IgD-negative memory B cell (primary cell): Measurements from ENCODE around the gene TMEM161A. TPM values are rescaled to one million over a fixed set of nuclear protein-coding genes. Genes with fewer than 3 reads are reported as not detected.
A peak's percentile ranks its signal among the peaks of the same experiment; 100 is the strongest.
"Not testable (repeated sequence)": the region's sequence is repeated elsewhere in the genome, so short reads cannot be mapped to it uniquely, and the experiment has no call there.

ENCODE experiments used
- H3K27ac Mint-ChIP-seq, 3 donors: one replicate each; pipeline ENCODE4 v1.8.0; 2020 to 2022; ENCODE audit warnings: mild to moderate bottlenecking in 3 of 3, mixed read lengths in 3 of 3, moderate library complexity in 1 of 3
- H3K27me3 Mint-ChIP-seq: one replicate; pipeline ENCODE4 v1.8.0; 2021; ENCODE audit warnings: mixed read lengths
- H3K36me3 Mint-ChIP-seq: one replicate; pipeline ENCODE4 v1.8.0; 2020; ENCODE audit warnings: mild to moderate bottlenecking, mixed read lengths
- H3K4me1 Mint-ChIP-seq, 3 donors: one replicate each; pipeline ENCODE4 v1.8.0; 2020 to 2022; ENCODE audit warnings: mixed read lengths in 3 of 3, mild to moderate bottlenecking in 1 of 3
- H3K4me3 Mint-ChIP-seq, 4 donors: one replicate each; pipeline ENCODE4 v1.8.0; 2020 to 2022; ENCODE audit warnings: mild to moderate bottlenecking in 4 of 4, mixed read lengths in 4 of 4, moderate library complexity in 3 of 4
- H3K9me3 Mint-ChIP-seq, 3 donors: one replicate each; pipeline ENCODE4 v1.8.0; 2020 to 2021; ENCODE audit warnings: mixed read lengths in 3 of 3, mild to moderate bottlenecking in 1 of 3
- polyA plus RNA-seq: library from polyadenylated mRNA; unstranded; fragments of 300-500 nt; fragmentation: Illumina TruSeq; gene quantifications from one replicate; pipeline ENCODE4 v1.2.3, GENCODE V29; 2021

TMEM161A gene
- polyA plus RNA-seq, 1 donor from 2014 or later, result 18.5 TPM

DNA sequence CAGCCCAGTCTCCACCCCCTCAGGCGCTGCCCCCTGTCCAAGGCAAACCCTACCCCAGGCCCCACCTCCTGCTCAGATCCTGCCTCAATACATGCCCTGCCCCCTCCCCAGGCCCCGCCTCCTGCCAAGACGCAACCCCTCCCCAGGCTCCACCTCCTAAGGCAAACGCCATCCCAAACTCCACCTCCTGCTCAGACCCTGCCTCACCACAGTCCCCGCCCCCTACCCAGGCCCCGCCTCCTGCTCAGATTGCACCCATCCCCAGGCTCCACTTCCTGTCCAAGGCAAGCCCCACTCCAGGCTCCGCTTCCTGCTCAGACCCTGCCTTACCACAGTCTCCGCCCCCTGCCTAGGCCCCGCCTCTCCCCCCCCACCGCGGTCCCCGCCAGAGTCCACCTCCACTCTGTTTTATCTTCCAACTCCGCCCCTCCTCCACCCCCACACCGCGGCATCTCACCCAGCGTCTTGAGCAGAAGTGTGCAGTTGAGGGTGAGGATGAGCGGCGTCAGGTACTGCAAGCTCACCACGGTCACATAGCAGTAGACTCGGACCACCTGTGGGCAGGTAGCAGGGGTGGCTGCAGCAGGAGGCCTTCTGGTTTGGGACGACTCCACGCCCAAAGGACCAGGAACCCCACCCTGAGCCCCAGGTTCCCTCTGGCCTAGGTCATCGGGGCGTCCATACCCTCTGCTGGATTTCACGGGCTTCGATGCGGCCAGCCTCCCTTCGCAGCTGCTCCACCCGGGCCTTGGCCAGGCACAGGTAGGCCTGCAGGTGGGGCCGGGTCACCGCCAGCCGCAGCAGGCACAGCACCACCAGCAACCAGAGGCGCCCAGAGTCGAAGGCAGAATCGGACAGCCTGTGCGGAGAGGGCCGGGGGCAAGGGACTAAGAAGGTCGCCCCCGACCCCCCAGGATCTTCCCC lies 17.7 kb downstream of the TMEM161A start:
- Mint-ChIP-seq H3K9me3 (peaks cover 2 to 11% (median 3%) of the 10 kb centered on the region in 3 donors), H3K27me3 (no peaks in the 10 kb centered on the region), H3K36me3 (peaks cover 8% of the 10 kb centered on the region), H3K27ac (no peak overlapping the region), H3K4me3 (no peak overlapping the region), H3K4me1 (peaks cover 0 to 4% (median 2%) of the 10 kb centered on the region in 3 donors)

DNA sequence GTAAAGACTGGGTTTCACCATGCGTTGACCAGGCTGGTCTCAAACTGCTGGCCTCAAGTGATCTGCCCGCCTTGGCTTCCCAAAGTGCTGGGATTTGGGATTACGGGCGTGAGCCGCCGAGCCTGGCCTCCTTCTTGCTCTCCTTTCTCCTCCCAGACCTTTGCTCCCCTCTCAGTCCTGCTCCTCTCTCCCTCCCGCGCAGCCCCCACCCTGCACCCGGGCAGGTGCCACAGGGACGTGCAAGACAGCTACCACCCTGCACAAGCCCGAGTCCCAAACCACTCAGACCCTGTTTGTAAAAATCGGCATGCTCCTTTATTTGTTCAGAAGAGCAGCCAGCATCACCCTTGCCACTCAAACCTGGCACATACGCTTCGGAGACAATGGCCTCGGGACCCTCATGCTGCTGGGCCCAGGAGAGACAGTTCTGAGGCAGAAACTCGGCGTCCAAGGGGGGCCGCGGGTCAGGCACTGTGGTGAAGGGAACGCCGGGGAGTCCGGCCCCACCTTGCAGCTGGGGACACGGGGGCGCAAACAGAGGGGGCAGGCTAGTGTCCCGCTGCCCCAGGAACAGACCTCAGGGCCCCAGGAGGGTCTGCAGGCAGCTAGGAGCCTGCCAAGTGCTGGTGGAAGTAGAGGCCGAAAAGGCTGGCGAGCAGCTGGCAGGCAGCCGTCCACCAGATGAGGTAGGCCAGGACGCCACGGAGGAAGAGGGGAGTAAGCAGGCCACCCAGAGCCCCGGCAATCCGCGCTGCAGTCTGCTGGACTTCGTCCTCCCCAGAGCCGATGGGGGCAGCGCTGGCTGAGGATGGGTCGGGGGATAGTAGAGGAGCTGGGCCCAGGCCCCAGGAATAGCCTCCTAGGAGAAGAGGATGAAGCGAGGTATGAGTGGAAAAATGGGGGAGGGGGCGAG lies 18.7 kb downstream of the TMEM161A start:
- Mint-ChIP-seq H3K9me3 (peaks cover 2 to 11% (median 3%) of the 10 kb centered on the region in 3 donors), H3K27me3 (no peaks in the 10 kb centered on the region), H3K4me1 (peaks cover 0 to 4% (median 2%) of the 10 kb centered on the region in 3 donors), H3K36me3 (peaks cover 8% of the 10 kb centered on the region), H3K27ac (no peak overlapping the region), H3K4me3 (no peak overlapping the region)

DNA sequence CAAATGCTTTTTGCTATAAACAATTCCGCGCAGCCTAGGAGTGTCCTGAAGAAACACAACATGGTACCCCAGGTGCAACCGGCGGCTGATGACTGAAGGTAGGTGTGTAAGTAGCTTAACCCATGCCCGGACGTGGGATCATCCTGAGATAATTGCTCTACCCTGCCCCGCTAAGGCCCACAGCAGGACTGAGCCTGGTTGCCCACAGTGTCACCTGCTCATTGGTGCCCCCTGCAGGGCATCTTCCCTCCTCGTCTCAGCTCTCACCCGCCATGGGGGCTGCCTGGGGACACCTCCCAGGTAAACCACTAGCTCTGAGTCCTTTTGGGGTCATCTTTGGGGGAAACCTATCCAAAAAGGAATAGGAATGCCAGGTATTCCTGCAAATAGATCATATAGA lies 22.3 kb downstream of the TMEM161A start:
- Mint-ChIP-seq H3K4me1 (peaks cover 9 to 18% (median 12%) of the 10 kb centered on the region in 3 donors), H3K27me3 (no peaks in the 10 kb centered on the region), H3K36me3 (peaks cover 2% of the 10 kb centered on the region), H3K4me3 (no peak overlapping the region), H3K27ac (no peak overlapping the region), H3K9me3 (no peaks in the 10 kb centered on the region)

DNA sequence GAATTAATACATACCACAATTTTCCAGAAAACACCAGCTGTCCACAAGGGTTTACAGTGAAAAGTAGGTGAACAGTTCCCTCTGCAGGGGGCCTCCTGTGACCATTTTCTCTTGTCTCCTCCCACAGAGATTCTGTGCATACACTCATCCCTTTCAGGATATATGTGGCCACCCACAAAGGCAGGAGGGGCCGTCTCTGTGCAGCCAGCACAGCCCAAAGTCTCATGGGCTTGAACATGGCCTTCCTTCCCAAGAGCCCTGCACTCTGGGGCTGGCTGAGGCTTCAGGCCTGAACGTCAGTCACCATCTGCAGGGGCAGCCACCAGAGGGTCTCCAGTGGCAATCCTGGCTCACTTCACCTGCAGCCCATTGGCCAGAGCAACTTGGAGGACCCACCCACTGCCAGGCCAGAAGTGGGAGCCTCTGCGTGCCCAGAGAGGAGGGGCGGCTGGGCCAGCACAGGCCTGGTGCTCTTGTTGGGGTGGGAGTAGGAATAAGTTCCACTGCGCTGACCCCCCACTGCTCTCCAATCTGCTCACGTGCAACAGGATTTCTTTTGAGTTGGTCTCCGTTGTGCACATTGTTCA lies 25.1 kb downstream of the TMEM161A start:
- Mint-ChIP-seq H3K36me3 (peaks cover 2% of the 10 kb centered on the region), H3K27ac (no peak overlapping the region), H3K27me3 (no peaks in the 10 kb centered on the region), H3K4me3 (no peak overlapping the region), H3K9me3 (no peaks in the 10 kb centered on the region), H3K4me1 (peaks cover 12 to 21% (median 14%) of the 10 kb centered on the region in 3 donors)

DNA sequence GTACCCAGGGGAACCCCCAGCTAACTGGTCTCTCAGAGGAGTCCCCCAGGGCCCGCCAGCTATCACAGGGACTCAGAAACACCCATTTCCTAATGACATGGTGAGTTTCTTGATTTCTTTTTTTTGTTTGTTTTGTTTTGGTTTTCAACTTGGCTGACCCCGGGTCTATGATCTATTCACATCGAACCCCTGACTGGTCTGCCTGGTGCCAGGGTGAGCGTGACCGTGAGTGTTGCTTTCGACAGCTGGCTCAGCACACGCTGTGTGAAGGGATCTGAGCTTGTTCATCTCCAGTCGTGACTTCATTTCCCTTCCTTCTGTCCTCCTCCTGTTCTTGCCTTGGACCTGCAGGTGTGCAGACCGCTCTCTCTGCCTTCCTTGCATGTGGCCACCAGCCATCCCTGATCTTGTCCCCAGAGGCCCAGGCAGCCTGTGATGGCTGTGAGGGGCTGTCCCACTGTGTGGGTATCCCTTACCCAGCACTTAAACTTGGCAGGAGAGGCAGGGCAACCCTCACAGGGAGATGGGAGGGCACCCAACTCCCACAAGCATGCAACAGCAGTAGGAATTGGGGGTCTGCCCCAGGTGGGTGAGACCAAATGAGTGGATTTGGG lies 26.2 kb downstream of the TMEM161A start:
- Mint-ChIP-seq H3K36me3 (peaks cover 2% of the 10 kb centered on the region), H3K9me3 (no peaks in the 10 kb centered on the region), H3K4me1 (peaks cover 12 to 21% (median 14%) of the 10 kb centered on the region in 3 donors), H3K27me3 (no peaks in the 10 kb centered on the region), H3K4me3 (peak overlapping the region in 2 of 4 donors; percentile 68 to 73), H3K27ac (peak overlapping the region; percentile 8 to 92 (median 83))

DNA sequence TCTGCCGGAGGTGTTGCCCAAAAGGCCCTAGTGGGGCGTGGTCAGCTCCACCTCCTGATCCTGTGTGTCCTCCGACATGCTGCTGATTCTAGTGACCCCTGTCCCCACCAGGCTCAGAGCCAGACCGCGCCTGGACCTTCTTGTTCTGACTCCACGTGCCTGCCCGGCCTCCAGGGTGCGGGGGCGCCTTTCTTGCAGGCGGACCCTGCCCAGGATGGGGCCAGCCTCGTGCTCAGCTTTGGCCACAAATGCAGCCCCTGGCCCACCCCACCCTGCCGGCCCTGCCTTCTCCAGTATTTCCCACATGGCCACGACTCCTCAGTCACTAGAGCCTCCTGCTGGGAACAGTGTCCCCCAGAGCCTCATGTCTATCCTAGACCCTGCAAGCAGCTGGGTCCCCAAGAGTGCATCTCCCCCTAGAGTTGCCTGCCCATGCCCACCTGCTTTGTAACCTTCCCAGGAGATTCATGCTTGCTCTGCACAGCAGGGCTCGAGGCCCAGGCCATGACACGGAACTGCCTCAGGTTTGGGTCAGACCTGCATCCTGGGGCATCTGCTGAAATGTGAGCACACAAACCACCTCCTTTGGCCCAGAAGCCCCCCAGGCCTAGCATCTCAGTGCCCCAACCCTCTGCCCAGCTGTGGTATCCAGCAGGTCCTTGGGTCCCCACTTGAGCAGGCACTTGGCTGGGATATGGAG lies 27.0 kb downstream of the TMEM161A start:
- Mint-ChIP-seq H3K4me3 (peak overlapping the region in 2 of 4 donors; percentile 57 to 79), H3K27me3 (no peaks in the 10 kb centered on the region), H3K9me3 (no peaks in the 10 kb centered on the region), H3K27ac (no peak overlapping the region), H3K4me1 (peaks cover 12 to 21% (median 14%) of the 10 kb centered on the region in 3 donors), H3K36me3 (peaks cover 2% of the 10 kb centered on the region)

DNA sequence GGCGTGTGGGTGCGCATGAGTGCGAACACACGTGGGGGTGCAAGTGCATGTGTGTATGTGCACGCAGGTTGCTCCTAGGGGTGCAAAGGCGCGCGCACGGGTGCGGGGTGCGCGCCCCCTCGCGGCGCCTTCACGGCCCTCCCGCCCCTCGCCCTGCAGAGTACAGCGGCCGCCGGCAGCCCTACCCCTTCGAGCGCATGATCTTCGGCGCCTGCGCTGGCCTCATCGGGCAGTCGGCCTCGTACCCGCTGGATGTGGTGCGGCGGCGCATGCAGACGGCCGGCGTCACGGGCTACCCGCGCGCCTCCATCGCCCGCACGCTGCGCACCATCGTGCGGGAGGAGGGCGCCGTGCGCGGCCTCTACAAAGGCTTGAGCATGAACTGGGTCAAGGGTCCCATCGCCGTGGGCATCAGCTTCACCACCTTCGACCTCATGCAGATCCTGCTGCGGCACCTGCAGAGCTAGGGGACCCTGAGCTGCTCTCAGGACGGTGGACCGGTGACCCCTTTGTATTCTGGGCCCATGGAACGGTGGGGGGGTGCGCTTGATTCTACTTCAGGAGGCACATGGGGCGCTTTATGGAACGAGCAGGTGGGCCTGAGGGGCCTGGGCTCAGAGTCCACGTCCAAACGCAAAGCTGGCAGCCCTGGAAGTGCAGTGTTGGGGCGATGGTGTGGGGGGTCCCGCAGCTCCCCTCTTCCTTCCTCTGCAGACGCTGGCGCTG lies 27.7 kb downstream of the TMEM161A start:
- Mint-ChIP-seq H3K4me1 (peaks cover 9 to 19% (median 14%) of the 10 kb centered on the region in 3 donors), H3K27ac (no peak overlapping the region), H3K9me3 (no peaks in the 10 kb centered on the region), H3K27me3 (no peaks in the 10 kb centered on the region), H3K4me3 (peak overlapping the region in 1 of 4 donors; percentile 79), H3K36me3 (peaks cover 2% of the 10 kb centered on the region)

DNA sequence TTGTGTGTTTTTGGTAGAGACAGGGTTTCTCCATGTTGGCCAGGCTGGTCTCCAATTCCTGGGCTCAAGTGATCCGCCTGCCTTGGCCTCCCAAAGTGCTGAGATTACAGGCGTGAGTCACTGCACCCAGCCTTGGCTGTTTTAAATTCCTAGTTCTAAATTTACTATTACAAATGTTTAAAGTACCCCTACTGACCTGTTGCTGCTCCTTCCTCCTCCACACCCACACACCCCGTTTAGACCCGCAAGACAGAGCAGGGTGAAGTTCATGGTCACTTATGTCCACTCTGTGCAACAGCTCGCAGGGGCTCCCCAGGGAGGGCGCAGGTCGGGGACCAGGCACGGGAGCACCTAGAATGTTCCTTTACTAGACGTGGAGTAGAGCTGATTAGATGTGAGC lies 28.7 kb downstream of the TMEM161A start:
- Mint-ChIP-seq H3K4me3 (no peak overlapping the region), H3K4me1 (peaks cover 9 to 19% (median 14%) of the 10 kb centered on the region in 3 donors), H3K27ac (no peak overlapping the region), H3K27me3 (no peaks in the 10 kb centered on the region), H3K9me3 (no peaks in the 10 kb centered on the region), H3K36me3 (peaks cover 2% of the 10 kb centered on the region)

DNA sequence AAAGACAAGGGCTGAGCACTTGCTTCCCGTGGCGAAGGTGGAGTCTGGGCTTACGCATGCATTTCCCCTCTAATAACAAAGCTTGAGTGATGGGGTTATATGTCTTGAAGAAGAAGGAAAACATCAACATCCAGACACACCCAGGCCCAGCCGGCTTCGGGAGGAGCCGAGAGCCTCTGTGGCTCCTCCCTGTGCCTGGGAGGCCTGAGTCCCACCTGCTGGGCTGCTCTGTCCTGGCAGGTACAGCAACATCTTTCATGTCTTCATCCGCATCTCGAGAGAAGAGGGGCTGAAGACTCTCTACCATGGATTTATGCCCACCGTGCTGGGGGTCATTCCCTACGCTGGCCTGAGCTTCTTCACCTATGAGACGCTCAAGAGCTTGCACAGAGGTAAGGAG lies 30.6 kb downstream of the TMEM161A start:
- Mint-ChIP-seq H3K27ac (peak overlapping the region in 1 of 3 donors; percentile 56), H3K27me3 (no peaks in the 10 kb centered on the region), H3K36me3 (peaks cover 2% of the 10 kb centered on the region)

DNA sequence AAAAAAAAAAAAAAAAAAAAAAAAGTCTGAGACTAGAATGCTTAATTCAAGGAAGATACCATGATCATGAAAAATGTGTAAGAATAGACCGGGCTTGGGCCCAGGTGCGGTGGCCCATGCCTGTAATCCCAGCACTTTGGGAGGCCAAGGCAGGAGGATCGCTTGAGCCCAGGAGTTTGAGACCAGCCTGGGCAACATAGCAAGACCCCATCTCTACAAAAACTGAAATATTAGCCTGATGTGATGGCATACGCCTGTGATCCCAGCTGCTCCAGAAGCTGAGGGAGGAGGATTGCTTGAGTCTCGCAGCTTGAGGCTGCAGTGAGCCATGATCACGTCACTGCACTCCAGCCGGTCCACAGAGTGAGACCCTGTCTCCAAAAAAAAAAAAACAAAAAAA lies 31.3 kb downstream of the TMEM161A start:
- not testable (repeated sequence) for H3K36me3 Mint-ChIP-seq, H3K4me3 Mint-ChIP-seq

More for the DNA sequence above, 30.6 kb downstream of the TMEM161A start:
- H3K4me1 Mint-ChIP-seq, result peaks cover 8 to 13% (median 10%) of the 10 kb centered on the region in 3 donors
- H3K9me3 Mint-ChIP-seq, result no peaks in the 10 kb centered on the region
- H3K4me3 Mint-ChIP-seq, result no peak overlapping the region

DNA sequence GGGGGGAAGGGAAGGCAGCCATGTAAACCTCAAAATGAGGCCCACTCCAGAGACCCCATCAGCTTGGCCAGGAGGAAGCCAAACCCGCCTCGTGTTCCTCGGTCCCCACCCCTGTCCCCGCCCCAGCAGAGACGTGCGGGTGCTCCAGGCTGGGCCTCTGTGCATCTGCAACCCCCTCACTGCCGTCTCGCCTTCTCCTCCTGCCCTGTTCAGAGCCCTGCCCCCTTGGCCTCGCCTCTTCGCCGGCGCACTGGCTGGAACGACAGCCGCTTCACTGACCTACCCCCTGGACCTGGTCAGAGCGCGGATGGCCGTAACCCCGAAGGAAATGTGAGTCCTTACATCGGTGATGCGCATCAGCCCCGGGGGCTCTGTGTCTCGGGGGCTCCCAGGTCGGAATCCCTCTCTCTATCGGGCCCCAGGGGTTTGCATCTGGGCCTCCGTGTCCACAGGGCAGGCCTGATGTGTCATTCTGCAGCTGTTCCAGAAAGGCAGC lies 32.2 kb downstream of the TMEM161A start:
- Mint-ChIP-seq H3K4me3 (peak overlapping the region in 1 of 4 donors; percentile 45), H3K27ac (peak overlapping the region in 1 of 3 donors; percentile 10)

More for the DNA sequence above, 31.3 kb downstream of the TMEM161A start:
- not testable (repeated sequence) for H3K27ac Mint-ChIP-seq, H3K27me3 Mint-ChIP-seq, H3K9me3 Mint-ChIP-seq, H3K4me1 Mint-ChIP-seq

DNA sequence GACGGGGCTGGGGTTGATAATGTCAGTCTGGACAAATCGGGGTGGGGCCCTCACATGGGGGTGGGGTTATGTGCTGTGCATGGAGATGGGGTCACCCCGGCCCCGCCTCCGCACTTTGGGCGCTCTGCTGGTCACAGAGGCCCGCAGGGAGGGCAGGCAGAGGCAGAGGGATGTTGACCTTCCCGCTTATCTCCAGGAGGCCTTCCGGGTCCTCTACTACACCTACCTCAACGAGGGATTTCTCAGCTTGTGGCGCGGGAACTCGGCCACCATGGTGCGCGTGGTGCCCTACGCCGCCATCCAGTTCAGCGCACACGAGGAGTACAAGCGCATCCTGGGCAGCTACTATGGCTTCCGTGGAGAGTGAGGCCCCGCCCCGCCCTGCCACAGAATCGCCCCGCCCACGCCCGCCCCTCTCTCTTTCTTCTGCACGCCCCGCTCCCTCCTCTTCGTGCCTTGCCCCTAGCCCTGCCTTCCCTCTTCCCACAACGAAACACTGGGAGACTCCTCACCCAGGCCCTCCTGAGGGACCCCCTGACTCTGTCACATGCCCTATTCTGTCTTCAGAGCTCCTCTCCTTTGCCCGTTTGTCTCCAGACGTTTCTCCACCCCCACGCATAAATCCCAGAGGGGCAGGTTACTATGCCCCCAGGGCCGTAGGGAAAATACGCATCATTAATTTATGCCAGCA lies 32.8 kb downstream of the TMEM161A start:
- H3K4me1 Mint-ChIP-seq, result peaks cover 0 to 5% (median 3%) of the 10 kb centered on the region in 3 donors
- peaks cover 1% of the 10 kb centered on the region for H3K36me3 Mint-ChIP-seq
- no peaks in the 10 kb centered on the region for H3K27me3 Mint-ChIP-seq
- H3K9me3 Mint-ChIP-seq, result no peaks in the 10 kb centered on the region
- no peak overlapping the region for H3K27ac Mint-ChIP-seq
- H3K4me3 Mint-ChIP-seq, result peak overlapping the region in 3 of 4 donors; percentile 30 to 75 (median 52)

More for the DNA sequence above, 32.2 kb downstream of the TMEM161A start:
- H3K27me3 Mint-ChIP-seq, result no peaks in the 10 kb centered on the region
- H3K4me1 Mint-ChIP-seq, result peaks cover 0 to 5% (median 3%) of the 10 kb centered on the region in 3 donors
- H3K9me3 Mint-ChIP-seq, result no peaks in the 10 kb centered on the region
- no peaks in the 10 kb centered on the region for H3K36me3 Mint-ChIP-seq

DNA sequence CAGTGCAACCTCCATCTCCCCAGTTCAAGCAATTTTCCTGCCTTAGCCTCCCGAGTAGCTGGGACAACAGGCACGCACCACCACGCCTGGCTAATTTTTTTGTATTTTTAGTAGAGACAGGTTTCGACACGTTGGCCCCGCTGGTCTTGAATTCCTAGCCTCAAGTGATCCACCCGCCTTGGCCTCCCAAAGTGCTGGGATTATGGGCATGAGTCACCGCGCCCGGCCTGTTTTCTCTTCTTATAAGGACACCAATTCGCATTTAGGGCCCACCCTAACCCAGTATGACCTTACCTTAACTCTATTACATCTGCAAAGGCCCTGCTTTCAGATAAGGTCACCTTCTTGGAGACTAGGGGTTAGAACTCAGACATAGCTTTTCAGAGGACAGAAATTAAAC lies 35.1 kb downstream of the TMEM161A start:
- Mint-ChIP-seq H3K27ac (no peak overlapping the region), H3K4me1 (peaks cover 0 to 2% (median 0%) of the 10 kb centered on the region in 3 donors), H3K27me3 (no peaks in the 10 kb centered on the region), H3K9me3 (no peaks in the 10 kb centered on the region), H3K4me3 (no peak overlapping the region), H3K36me3 (peaks cover 3% of the 10 kb centered on the region)
